ENCODE measurements around the gene AJAP1. TPM values are rescaled to one million over a fixed set of nuclear protein-coding genes. Genes with fewer than 3 reads are reported as not detected.

Gene AJAP1
- total and polyA plus RNA-seq, 10 of the 15 experiments (the other 5 are each of a cell fraction or from before 2014, with no cell fraction given), result not detected

DNA sequence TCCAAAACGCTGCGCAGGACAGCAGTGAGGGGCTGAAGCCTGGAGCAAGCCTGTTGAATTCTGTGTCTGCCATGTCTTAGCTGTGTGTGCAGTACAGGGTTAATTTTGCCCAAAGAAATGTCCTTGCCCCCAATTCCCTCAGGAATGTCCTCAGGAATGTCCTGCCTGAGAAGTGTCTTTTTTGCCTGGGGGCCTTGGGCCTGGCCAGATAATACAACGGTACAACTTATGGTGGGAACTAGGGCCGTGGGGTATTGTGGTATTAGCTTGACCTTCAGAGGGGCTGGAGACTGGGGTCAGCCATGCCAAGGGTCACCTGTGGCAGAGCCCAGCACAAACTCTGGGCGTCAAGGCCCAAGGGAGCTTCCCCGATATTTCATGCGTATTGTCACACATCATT lies 107.7 kb downstream of the AJAP1 start:
- no peaks in the 10 kb centered on the region for H4K20me1 ChIP-seq (ENCODE audit: control insufficient read depth, insufficient read depth)
- H3K9me3 ChIP-seq (replicated peaks; ENCODE audit: control insufficient read depth, insufficient read depth, low read length), result no peaks in the 10 kb centered on the region; the same call in 2 of the 3 replicates
- SMC1A ChIA-PET (ENCODE audit: uncharacterized antibody, unreplicated experiment), result no interaction called here
- no peak overlapping the region for H2AFZ ChIP-seq (ENCODE audit: control insufficient read depth, low read depth, low read length)
- RAD21 ChIA-PET (ENCODE audit: unreplicated experiment), result no interaction called here
- WGBS (ENCODE audit: insufficient coverage, insufficient replicate concordance, low lambda C conversion rate, missing lambda C conversion rate), result 63% methylated on average over 7 of the region's 7 CpGs
- no peaks in the 10 kb centered on the region for H3K27me3 ChIP-seq (replicated peaks in 1 of 2; ENCODE audit: control insufficient read depth in 2 of 2, insufficient read depth in 2 of 2, low read length in 1 of 2)
- POLR2A ChIA-PET, result no interaction called here
- DNase-seq (ENCODE audit: low read depth, low spot score) (no peak), FAIRE-seq (no peak), ATAC-seq (no peak)
- TF ChIP-seq, protein P1, sequence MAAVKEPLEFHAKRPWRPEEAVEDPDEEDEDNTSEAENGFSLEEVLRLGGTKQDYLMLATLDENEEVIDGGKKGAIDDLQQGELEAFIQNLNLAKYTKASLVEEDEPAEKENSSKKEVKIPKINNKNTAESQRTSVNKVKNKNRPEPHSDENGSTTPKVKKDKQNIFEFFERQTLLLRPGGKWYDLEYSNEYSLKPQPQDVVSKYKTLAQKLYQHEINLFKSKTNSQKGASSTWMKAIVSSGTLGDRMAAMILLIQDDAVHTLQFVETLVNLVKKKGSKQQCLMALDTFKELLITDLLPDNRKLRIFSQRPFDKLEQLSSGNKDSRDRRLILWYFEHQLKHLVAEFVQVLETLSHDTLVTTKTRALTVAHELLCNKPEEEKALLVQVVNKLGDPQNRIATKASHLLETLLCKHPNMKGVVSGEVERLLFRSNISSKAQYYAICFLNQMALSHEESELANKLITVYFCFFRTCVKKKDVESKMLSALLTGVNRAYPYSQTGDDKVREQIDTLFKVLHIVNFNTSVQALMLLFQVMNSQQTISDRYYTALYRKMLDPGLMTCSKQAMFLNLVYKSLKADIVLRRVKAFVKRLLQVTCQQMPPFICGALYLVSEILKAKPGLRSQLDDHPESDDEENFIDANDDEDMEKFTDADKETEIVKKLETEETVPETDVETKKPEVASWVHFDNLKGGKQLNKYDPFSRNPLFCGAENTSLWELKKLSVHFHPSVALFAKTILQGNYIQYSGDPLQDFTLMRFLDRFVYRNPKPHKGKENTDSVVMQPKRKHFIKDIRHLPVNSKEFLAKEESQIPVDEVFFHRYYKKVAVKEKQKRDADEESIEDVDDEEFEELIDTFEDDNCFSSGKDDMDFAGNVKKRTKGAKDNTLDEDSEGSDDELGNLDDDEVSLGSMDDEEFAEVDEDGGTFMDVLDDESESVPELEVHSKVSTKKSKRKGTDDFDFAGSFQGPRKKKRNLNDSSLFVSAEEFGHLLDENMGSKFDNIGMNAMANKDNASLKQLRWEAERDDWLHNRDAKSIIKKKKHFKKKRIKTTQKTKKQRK (IDR thresholded peaks at IDR 0.05; ENCODE audit: low read depth, low read length), result no peak
- TF ChIP-seq NFIC (IDR thresholded peaks at IDR 0.05; ENCODE audit: low read depth, low read length), result no peak
- TF ChIP-seq CREB1 (IDR thresholded peaks at IDR 0.05; ENCODE audit: low read depth), result no peak
- TF ChIP-seq, protein P2, sequence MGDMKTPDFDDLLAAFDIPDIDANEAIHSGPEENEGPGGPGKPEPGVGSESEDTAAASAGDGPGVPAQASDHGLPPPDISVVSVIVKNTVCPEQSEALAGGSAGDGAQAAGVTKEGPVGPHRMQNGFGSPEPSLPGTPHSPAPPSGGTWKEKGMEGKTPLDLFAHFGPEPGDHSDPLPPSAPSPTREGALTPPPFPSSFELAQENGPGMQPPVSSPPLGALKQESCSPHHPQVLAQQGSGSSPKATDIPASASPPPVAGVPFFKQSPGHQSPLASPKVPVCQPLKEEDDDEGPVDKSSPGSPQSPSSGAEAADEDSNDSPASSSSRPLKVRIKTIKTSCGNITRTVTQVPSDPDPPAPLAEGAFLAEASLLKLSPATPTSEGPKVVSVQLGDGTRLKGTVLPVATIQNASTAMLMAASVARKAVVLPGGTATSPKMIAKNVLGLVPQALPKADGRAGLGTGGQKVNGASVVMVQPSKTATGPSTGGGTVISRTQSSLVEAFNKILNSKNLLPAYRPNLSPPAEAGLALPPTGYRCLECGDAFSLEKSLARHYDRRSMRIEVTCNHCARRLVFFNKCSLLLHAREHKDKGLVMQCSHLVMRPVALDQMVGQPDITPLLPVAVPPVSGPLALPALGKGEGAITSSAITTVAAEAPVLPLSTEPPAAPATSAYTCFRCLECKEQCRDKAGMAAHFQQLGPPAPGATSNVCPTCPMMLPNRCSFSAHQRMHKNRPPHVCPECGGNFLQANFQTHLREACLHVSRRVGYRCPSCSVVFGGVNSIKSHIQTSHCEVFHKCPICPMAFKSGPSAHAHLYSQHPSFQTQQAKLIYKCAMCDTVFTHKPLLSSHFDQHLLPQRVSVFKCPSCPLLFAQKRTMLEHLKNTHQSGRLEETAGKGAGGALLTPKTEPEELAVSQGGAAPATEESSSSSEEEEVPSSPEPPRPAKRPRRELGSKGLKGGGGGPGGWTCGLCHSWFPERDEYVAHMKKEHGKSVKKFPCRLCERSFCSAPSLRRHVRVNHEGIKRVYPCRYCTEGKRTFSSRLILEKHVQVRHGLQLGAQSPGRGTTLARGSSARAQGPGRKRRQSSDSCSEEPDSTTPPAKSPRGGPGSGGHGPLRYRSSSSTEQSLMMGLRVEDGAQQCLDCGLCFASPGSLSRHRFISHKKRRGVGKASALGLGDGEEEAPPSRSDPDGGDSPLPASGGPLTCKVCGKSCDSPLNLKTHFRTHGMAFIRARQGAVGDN (IDR thresholded peaks at IDR 0.05), result no peak
- TF ChIP-seq, protein P3, sequence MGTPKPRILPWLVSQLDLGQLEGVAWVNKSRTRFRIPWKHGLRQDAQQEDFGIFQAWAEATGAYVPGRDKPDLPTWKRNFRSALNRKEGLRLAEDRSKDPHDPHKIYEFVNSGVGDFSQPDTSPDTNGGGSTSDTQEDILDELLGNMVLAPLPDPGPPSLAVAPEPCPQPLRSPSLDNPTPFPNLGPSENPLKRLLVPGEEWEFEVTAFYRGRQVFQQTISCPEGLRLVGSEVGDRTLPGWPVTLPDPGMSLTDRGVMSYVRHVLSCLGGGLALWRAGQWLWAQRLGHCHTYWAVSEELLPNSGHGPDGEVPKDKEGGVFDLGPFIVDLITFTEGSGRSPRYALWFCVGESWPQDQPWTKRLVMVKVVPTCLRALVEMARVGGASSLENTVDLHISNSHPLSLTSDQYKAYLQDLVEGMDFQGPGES (IDR thresholded peaks at IDR 0.05), result no peak
- TF ChIP-seq SREBF2 (IDR thresholded peaks at IDR 0.05; ENCODE audit: low read length), result no peak
- no peak for TF ChIP-seq BCL11A (IDR thresholded peaks at IDR 0.05; ENCODE audit: low read depth, low read length)
- no peak for TF ChIP-seq FOXK2 (IDR thresholded peaks at IDR 0.05)
- no peak for TF ChIP-seq SMC3 (IDR thresholded peaks at IDR 0.05; ENCODE audit: borderline replicate concordance, low read length)
- no peak for TF ChIP-seq POLR2AphosphoS2 (IDR thresholded peaks at IDR 0.05; ENCODE audit: low read depth, low read length)
- no peak for TF ChIP-seq NR2F1 (conservative IDR thresholded peaks at IDR 0.05)
- TF ChIP-seq SIX5 (IDR thresholded peaks at IDR 0.05; ENCODE audit: low read depth, low read length, severe bottlenecking), result no peak
- TF ChIP-seq LARP7 (IDR thresholded peaks at IDR 0.05), result no peak
- no peak for TF ChIP-seq EZH2 (IDR thresholded peaks at IDR 0.05; ENCODE audit: borderline replicate concordance, control insufficient read depth, low read depth, low read length)
- TF ChIP-seq ZZZ3 (IDR thresholded peaks at IDR 0.05; ENCODE audit: control insufficient read depth, insufficient read length, low read depth), result no peak
- TF ChIP-seq RBBP5 (conservative IDR thresholded peaks at IDR 0.05), result no peak
- H3K27ac ChIP-seq (ENCODE audit: control insufficient read depth, insufficient read depth), result no peak overlapping the region
- no peaks in the 10 kb centered on the region for H3K4me1 ChIP-seq (ENCODE audit: control insufficient read depth, insufficient read depth, low read length)
- in situ Hi-C loops (cut with MboI) (loop anchor here (10.0 kb wide), 1 partner anchor 923 kb away; no protein-coding TSS in a partner anchor), intact Hi-C loops (cut with micrococcal nuclease; ENCODE audit: unreplicated experiment) (no loop called here)
- no peaks in the 10 kb centered on the region for H3K36me3 ChIP-seq (ENCODE audit: control insufficient read depth in 2 of 2, insufficient read depth in 2 of 2, low read length in 1 of 2)
- H3K4me2 ChIP-seq (ENCODE audit: control insufficient read depth, insufficient read depth), result no peak overlapping the region
- no peaks in the 10 kb centered on the region for H3K79me2 ChIP-seq (ENCODE audit: control insufficient read depth, insufficient read depth, low read length)
- CTCF ChIA-PET, result no interaction called here
- no peak overlapping the region for H3K4me3 ChIP-seq
- no TSS peak for BruUV-seq (replicated peaks)
- no peak overlapping the region for H3K9ac ChIP-seq (ENCODE audit: control insufficient read depth, insufficient read depth, low read length)
